Smooth muscle cell (in vitro differentiated cells): ENCODE data around the gene COPS3. TPM values are rescaled to one million over a fixed set of nuclear protein-coding genes. Genes with fewer than 3 reads are reported as not detected.

Source experiments
- DNase-seq: peaks from one replicate; lab custom pipeline; 2025; ENCODE audit not compliant: unreplicated experiment; lab: John Stamatoyannopoulos, UW
- H2AFZ ChIP-seq: fragments of 200-600 bp; sonication (generic); 2 replicates; pipeline ENCODE4 v1.6.0; 2016; ENCODE audit warnings: antibody characterized with exemption, low read depth, mild to moderate bottlenecking
- H3F3A ChIP-seq: fragments of 200-600 bp; sonication (generic); 2 replicates; pipeline ENCODE4 v1.6.0; 2017; ENCODE audit warnings: antibody characterized with exemption, low read depth
- H3K27ac ChIP-seq: fragments of 200-600 bp; sonication (generic); 2 replicates; pipeline ENCODE4 v1.5.1; 2016; ENCODE audit warnings: low read depth, mild to moderate bottlenecking
- H3K27me3 ChIP-seq: fragments of 200-600 bp; sonication (generic); 2 replicates; pipeline ENCODE4 v1.6.1; 2016; ENCODE audit warnings: low read depth, mild to moderate bottlenecking
- H3K36me3 ChIP-seq: fragments of 200-600 bp; sonication (generic); 2 replicates; pipeline ENCODE4 v1.5.1; 2016; ENCODE audit warnings: low read depth
- H3K4me1 ChIP-seq: fragments of 200-600 bp; sonication (generic); 2 replicates; pipeline ENCODE4 v1.5.1; 2016; ENCODE audit warnings: low read depth
- H3K4me2 ChIP-seq: fragments of 200-600 bp; sonication (generic); 2 replicates; pipeline ENCODE4 v1.6.0; 2016; ENCODE audit warnings: mild to moderate bottlenecking
- H3K4me3 ChIP-seq: fragments of 200-600 bp; sonication (generic); 2 replicates; pipeline ENCODE4 v1.5.1; 2016; ENCODE audit warnings: mild to moderate bottlenecking
- H3K79me2 ChIP-seq: fragments of 200-600 bp; sonication (generic); 2 replicates; pipeline ENCODE4 v1.6.0; 2016; ENCODE audit warnings: low read depth, mild to moderate bottlenecking
- H3K9ac ChIP-seq: fragments of 200-600 bp; sonication (generic); 2 replicates; pipeline ENCODE4 v1.6.0; 2016; ENCODE audit warnings: low read depth
- H3K9me3 ChIP-seq: fragments of 200-600 bp; sonication (generic); replicated peaks from 2 replicates; pipeline ENCODE4 v1.5.1; 2016; ENCODE audit warnings: low read depth
- H4K20me1 ChIP-seq: fragments of 200-600 bp; sonication (generic); 2 replicates; pipeline ENCODE4 v1.6.0; 2016; ENCODE audit warnings: low read depth
- WGBS: methylation state at CpG from one replicate; pipeline ENCODE4 v1.1.7; 2016; ENCODE audit warnings: low lambda C conversion rate; 5-methylcytosine and 5-hydroxymethylcytosine counted together
- polyA plus RNA-seq: library from polyadenylated mRNA; unstranded; fragments of >200 nt; fragmentation: Nextera tagmentation; extraction: Ambion mirVana; gene quantifications from 2 replicates; pipeline ENCODE4 v1.2.1, GENCODE V29; 2016
- total RNA-seq: library from RNA; depleted of rRNA; stranded (reverse); fragments of >200 nt; gene quantifications from 2 replicates; pipeline ENCODE4 v1.2.3, GENCODE V29; 2014
- TF ChIP-seq, protein P1 (sequence below): fragments of 200-600 bp; sonication (generic); IDR thresholded peaks from 2 replicates; pipeline ENCODE4 v1.5.1; 2017; ENCODE audit warnings: borderline replicate concordance, mild to moderate bottlenecking, antibody characterized with exemption; ENCODE audit not compliant: insufficient read depth, poor library complexity, severe bottlenecking

COPS3 gene
- total and polyA plus RNA-seq, 2 experiments from 2014 or later = 68.3 to 77.0 TPM

DNA sequence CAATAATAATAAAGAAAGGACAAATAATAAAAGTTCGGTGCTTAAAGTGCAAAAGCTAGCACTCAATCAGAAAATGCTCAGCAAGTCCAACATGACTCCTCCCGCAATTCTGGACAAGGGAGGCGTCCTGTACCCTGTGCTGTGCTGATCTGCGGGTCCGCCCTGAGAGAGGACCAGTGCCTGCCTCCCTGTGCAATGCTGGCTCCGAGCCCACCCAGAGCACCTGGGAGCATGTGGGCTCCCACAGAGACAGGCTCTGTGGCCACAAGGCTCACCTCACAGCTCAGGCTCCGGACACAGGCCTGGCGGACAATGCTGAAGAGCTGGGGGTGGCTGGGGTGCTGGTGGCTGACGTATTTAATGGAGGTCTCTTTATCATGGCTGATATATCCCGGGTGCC lies 55.1 kb downstream of the COPS3 start:
- Histone ChIP-seq H3K9me3 (no peaks in the 10 kb centered on the region), H3K27me3 (no peaks in the 10 kb centered on the region), H3K36me3 (peaks cover 17% of the 10 kb centered on the region), H4K20me1 (no peaks in the 10 kb centered on the region), H3K4me3 (no peak overlapping the region), H2AFZ (no peak overlapping the region), H3K27ac (no peak overlapping the region), H3F3A (no peaks in the 10 kb centered on the region), H3K4me2 (no peak overlapping the region), H3K9ac (no peak overlapping the region), H3K79me2 (no peaks in the 10 kb centered on the region), H3K4me1 (no peaks in the 10 kb centered on the region)
- no peak for DNase-seq
- TF ChIP-seq, protein P1, sequence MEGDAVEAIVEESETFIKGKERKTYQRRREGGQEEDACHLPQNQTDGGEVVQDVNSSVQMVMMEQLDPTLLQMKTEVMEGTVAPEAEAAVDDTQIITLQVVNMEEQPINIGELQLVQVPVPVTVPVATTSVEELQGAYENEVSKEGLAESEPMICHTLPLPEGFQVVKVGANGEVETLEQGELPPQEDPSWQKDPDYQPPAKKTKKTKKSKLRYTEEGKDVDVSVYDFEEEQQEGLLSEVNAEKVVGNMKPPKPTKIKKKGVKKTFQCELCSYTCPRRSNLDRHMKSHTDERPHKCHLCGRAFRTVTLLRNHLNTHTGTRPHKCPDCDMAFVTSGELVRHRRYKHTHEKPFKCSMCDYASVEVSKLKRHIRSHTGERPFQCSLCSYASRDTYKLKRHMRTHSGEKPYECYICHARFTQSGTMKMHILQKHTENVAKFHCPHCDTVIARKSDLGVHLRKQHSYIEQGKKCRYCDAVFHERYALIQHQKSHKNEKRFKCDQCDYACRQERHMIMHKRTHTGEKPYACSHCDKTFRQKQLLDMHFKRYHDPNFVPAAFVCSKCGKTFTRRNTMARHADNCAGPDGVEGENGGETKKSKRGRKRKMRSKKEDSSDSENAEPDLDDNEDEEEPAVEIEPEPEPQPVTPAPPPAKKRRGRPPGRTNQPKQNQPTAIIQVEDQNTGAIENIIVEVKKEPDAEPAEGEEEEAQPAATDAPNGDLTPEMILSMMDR = no peak
- WGBS = 94% methylated on average over 10 of the region's 10 CpGs

DNA sequence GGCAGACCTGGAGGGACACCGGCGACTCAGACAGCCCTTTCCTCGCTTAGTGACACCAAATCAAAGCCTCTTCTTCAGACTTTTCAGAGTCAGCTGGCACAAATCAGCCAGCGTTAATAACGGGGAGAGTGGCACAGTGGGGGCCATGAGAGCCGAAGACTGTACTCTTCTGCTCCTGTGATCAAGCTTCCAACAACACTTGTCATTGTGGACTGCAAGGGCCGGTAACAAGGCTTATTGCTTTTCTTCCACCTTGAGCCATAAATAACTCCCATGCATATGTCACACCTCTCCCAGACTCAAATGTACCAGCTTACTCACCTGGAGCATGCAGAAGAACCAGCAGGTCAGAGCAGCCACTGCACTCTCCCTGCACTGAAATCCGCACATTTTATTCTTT lies 56.9 kb downstream of the COPS3 start:
- Histone ChIP-seq H2AFZ (no peak overlapping the region), H3K4me3 (no peak overlapping the region), H3K4me1 (no peaks in the 10 kb centered on the region), H3K27ac (no peak overlapping the region), H4K20me1 (peaks cover 6% of the 10 kb centered on the region), H3K9me3 (no peaks in the 10 kb centered on the region), H3K4me2 (no peak overlapping the region), H3K27me3 (no peaks in the 10 kb centered on the region), H3F3A (no peaks in the 10 kb centered on the region), H3K9ac (no peak overlapping the region), H3K36me3 (peaks cover 17% of the 10 kb centered on the region), H3K79me2 (no peaks in the 10 kb centered on the region)
- no peak for DNase-seq
- WGBS = 90% methylated on average over 8 of the region's 8 CpGs
- TF ChIP-seq, protein P1 = no peak

DNA sequence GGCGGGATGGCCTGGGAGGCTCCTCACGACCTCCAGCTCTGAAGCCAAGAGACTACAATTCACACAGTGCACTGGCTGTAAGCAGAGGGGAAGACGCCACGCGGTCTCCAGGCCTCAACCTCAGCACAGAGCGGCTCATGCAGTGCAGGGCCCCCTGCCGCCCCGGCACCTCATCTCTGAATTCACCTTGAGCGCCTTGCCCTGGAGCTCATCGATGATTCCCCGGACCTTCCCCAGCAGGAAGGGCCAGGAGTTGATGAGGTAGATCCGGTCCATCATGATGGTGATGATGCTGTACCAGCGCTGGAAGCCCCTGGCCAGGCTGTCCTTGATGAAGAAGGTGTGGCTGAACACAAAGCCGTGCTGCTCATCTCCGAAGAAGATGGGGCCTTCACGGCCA lies 57.3 kb downstream of the COPS3 start:
- Histone ChIP-seq H3K4me2 (no peak overlapping the region), H3K9me3 (no peaks in the 10 kb centered on the region), H3K4me3 (no peak overlapping the region), H3K27me3 (no peaks in the 10 kb centered on the region), H4K20me1 (peaks cover 6% of the 10 kb centered on the region), H3K79me2 (no peaks in the 10 kb centered on the region), H2AFZ (no peak overlapping the region), H3K27ac (no peak overlapping the region), H3K4me1 (no peaks in the 10 kb centered on the region), H3K36me3 (peaks cover 18% of the 10 kb centered on the region), H3F3A (no peaks in the 10 kb centered on the region), H3K9ac (no peak overlapping the region)
- TF ChIP-seq, protein P1 = no peak
- WGBS = over 99% methylated on average over 16 of the region's 16 CpGs
- DNase-seq = no peak

DNA sequence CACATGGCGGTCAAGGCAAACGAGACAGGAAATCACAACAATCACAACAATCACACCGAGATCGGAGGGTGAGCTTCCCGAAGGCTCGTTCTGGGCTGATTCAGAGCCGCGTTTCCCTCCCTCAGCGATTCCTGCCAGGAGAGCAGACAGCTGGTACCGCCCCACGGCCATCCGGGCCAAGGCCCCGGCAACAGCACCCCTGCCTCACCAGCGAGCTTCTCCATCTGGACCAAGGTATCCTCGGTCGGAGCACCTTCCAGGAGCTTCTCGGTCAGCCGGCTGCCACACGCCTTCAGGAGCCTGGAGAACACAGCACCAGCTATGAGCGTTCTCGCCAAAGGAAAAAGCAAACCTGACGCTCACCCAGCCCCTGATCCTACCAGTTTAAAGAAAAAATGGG lies 59.7 kb downstream of the COPS3 start:
- TF ChIP-seq, protein P1 = no peak
- H2AFZ ChIP-seq = no peak overlapping the region
- H3K4me3 ChIP-seq = no peak overlapping the region
- H3K79me2 ChIP-seq = no peaks in the 10 kb centered on the region
- no peaks in the 10 kb centered on the region for H3F3A ChIP-seq
- no peak overlapping the region for H3K4me2 ChIP-seq
- no peaks in the 10 kb centered on the region for H3K9me3 ChIP-seq
- no peaks in the 10 kb centered on the region for H3K27me3 ChIP-seq
- peaks cover 6% of the 10 kb centered on the region for H4K20me1 ChIP-seq
- no peak for DNase-seq
- 97% methylated on average over 22 of the region's 22 CpGs for WGBS
- H3K9ac ChIP-seq = no peak overlapping the region
- no peaks in the 10 kb centered on the region for H3K4me1 ChIP-seq
- H3K27ac ChIP-seq = no peak overlapping the region
- H3K36me3 ChIP-seq = peaks cover 17% of the 10 kb centered on the region
